Ishikawa (cell line): ENCODE results near the gene WAS.

Experiments
- CEBPB ChIP-seq: IDR thresholded peaks from 2 replicates; pipeline ENCODE4 v1.6.1; 2012
- CREB1 ChIP-seq: IDR thresholded peaks from 2 replicates; pipeline ENCODE4 v1.6.1; 2012; ENCODE audit warnings: low read depth
- EGR1 ChIP-seq: IDR thresholded peaks from 2 replicates; pipeline ENCODE4 v1.6.1; 2012
- EP300 ChIP-seq: IDR thresholded peaks from 2 replicates; pipeline ENCODE4 v1.6.1; 2012; ENCODE audit warnings: borderline replicate concordance
- FOXM1 ChIP-seq: IDR thresholded peaks from 2 replicates; pipeline ENCODE4 v1.6.1; 2012; ENCODE audit warnings: low read depth, borderline replicate concordance
- MAX ChIP-seq: IDR thresholded peaks from 2 replicates; pipeline ENCODE4 v1.6.1; 2012
- RAD21 ChIP-seq: IDR thresholded peaks from 2 replicates; pipeline ENCODE4 v1.6.1; 2012; ENCODE audit warnings: low read depth
- REST ChIP-seq: IDR thresholded peaks from 2 replicates; pipeline ENCODE4 v1.6.1; 2012; ENCODE audit warnings: low read depth, mild to moderate bottlenecking
- TAF1 ChIP-seq: IDR thresholded peaks from 2 replicates; pipeline ENCODE4 v1.6.1; 2012; ENCODE audit warnings: low read depth, mild to moderate bottlenecking
- TCF12 ChIP-seq: IDR thresholded peaks from 2 replicates; pipeline ENCODE4 v1.6.1; 2012; ENCODE audit warnings: low read depth
- TEAD4 ChIP-seq: IDR thresholded peaks from 2 replicates; pipeline ENCODE4 v1.6.1; 2012
- USF1 ChIP-seq: IDR thresholded peaks from 2 replicates; pipeline ENCODE4 v1.6.1; 2012
- YY1 ChIP-seq: IDR thresholded peaks from 2 replicates; pipeline ENCODE4 v1.6.1; 2012; ENCODE audit warnings: low read depth
- ZBTB7A ChIP-seq: IDR thresholded peaks from 2 replicates; pipeline ENCODE4 v1.6.1; 2012; ENCODE audit warnings: low read depth

WAS gene

GRCh38 chrX:48702716-48703115 lies 19.1 kb downstream of the WAS start:
- TF ChIP-seq FOXM1 (no peak), TEAD4 (no peak), YY1 (no peak), REST (no peak), EP300 (no peak), RAD21 (no peak), USF1 (no peak)

GRCh38 chrX:48703228-48703627 lies 19.6 kb downstream of the WAS start:
- TF ChIP-seq RAD21 (no peak), FOXM1 (no peak), REST (no peak), TEAD4 (no peak), CREB1 (no peak), USF1 (no peak), EGR1 (no peak), CEBPB (no peak), ZBTB7A (no peak)

- no peak for TF ChIP-seq RAD21
- TF ChIP-seq FOXM1, result no peak
- TF ChIP-seq ZBTB7A, result no peak
- no peak for TF ChIP-seq MAX
- no peak for TF ChIP-seq TEAD4
- TF ChIP-seq TCF12, result no peak
- TF ChIP-seq YY1, result no peak
- TF ChIP-seq USF1, result no peak
- no peak for TF ChIP-seq TAF1
- TF ChIP-seq CEBPB, result no peak
- TF ChIP-seq CREB1, result no peak
- TF ChIP-seq REST, result no peak
- no peak for TF ChIP-seq EGR1
Observed at GRCh38 chrX:48703642-48704481, 20.3 kb downstream of the WAS start.

- TF ChIP-seq MAX (no peak), ZBTB7A (no peak), REST (no peak), CEBPB (no peak)
Observed at GRCh38 chrX:48705871-48706270, 22.3 kb downstream of the WAS start.
